ENCODE data around the gene NLRP4.

NLRP4 gene

GRCh38 chr19:55813906-55814305 lies 22.4 kb upstream of the NLRP4 start:
- TF ChIP-seq CTCF (IDR thresholded peaks at IDR 0.05; ENCODE audit: low read depth, low read length): no peak
- no peak overlapping the region for H3K4me3 ChIP-seq (ENCODE audit: low read depth, low read length)

- no peak overlapping the region for H3K4me3 ChIP-seq (ENCODE audit: low read depth, low read length)
- TF ChIP-seq CTCF (IDR thresholded peaks at IDR 0.05; ENCODE audit: low read depth, low read length): no peak
These were observed 16.3 kb upstream of the NLRP4 start for GRCh38 chr19:55820037-55820436.

GRCh38 chr19:55830656-55831055 lies 5.7 kb upstream of the NLRP4 start:
- no peak overlapping the region for H3K4me3 ChIP-seq (ENCODE audit: low read depth, low read length)
- TF ChIP-seq CTCF (IDR thresholded peaks at IDR 0.05; ENCODE audit: low read depth, low read length): no peak

- TF ChIP-seq CTCF (IDR thresholded peaks at IDR 0.05; ENCODE audit: low read depth, low read length): no peak
- no peak within 1 kb of the TSS for H3K4me3 ChIP-seq (ENCODE audit: low read depth, low read length)
These were observed 4.5 kb upstream of the NLRP4 start, which contains the start of gene NLRP11 for GRCh38 chr19:55831846-55832245. Gene NLRP11 (minus strand): TSS chr19:55831999. CDS start chr19:55818174, 13,825 bp downstream.

GRCh38 chr19:55832676-55833075 lies 3.7 kb upstream of the NLRP4 start:
- H3K4me3 ChIP-seq (ENCODE audit: low read depth, low read length): no peak overlapping the region
- no peak for TF ChIP-seq CTCF (IDR thresholded peaks at IDR 0.05; ENCODE audit: low read depth, low read length)

- no peak for TF ChIP-seq CTCF (IDR thresholded peaks at IDR 0.05; ENCODE audit: low read depth, low read length)
- no peak overlapping the region for H3K4me3 ChIP-seq (ENCODE audit: low read depth, low read length)
These were observed 1.9 kb downstream of the NLRP4 start for GRCh38 chr19:55838251-55838650.

- TF ChIP-seq CTCF (IDR thresholded peaks at IDR 0.05; ENCODE audit: low read depth, low read length): no peak
- H3K4me3 ChIP-seq (ENCODE audit: low read depth, low read length): no peak overlapping the region
These were observed 2.6 kb downstream of the NLRP4 start for GRCh38 chr19:55838906-55839305.
